Fibroblast of lung (primary cell): ENCODE data around the gene ANAPC2.

Source experiments
- EZH2 ChIP-seq: IDR thresholded peaks from 2 replicates; pipeline ENCODE4 v1.5.1; 2012; ENCODE audit warnings: low read length, control low read depth, mild to moderate bottlenecking; ENCODE audit errors: missing control alignments
- TF ChIP-seq, protein P1 (sequence below), 2 donors: IDR thresholded peaks in 1 of 2; conservative IDR thresholded peaks in 1 of 2; 1 replicate in 1 of 2; 2 replicates in 1 of 2; pipeline ENCODE4 v1.5.1; 2011 to 2012; ENCODE audit warnings: low read length in 2 of 2, control low read depth in 1 of 2, inconsistent platforms in 1 of 2, low read depth in 1 of 2, mild to moderate bottlenecking in 1 of 2

DNA sequence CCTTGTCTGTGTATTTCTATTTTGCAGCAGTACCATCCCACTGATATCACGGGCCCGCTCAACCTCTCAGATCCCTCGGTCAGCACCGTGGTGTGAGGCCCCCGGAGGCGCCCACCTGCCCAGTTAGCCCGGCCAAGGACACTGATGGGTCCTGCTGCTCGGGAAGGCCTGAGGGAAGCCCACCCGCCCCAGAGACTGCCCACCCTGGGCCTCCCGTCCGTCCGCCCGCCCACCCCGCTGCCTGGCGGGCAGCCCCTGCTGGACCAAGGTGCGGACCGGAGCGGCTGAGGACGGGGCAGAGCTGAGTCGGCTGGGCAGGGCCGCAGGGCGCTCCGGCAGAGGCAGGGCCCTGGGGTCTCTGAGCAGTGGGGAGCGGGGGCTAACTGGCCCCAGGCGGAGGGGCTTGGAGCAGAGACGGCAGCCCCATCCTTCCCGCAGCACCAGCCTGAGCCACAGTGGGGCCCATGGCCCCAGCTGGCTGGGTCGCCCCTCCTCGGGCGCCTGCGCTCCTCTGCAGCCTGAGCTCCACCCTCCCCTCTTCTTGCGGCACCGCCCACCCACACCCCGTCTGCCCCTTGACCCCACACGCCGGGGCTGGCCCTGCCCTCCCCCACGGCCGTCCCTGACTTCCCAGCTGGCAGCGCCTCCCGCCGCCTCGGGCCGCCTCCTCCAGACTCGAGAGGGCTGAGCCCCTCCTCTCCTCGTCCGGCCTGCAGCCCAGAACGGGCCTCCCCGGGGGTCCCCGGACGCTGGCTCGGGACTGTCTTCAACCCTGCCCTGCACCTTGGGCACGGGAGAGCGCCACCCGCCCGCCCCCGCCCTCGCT, 20.4 kb downstream of the ANAPC2 start:
- TF ChIP-seq, protein P1, sequence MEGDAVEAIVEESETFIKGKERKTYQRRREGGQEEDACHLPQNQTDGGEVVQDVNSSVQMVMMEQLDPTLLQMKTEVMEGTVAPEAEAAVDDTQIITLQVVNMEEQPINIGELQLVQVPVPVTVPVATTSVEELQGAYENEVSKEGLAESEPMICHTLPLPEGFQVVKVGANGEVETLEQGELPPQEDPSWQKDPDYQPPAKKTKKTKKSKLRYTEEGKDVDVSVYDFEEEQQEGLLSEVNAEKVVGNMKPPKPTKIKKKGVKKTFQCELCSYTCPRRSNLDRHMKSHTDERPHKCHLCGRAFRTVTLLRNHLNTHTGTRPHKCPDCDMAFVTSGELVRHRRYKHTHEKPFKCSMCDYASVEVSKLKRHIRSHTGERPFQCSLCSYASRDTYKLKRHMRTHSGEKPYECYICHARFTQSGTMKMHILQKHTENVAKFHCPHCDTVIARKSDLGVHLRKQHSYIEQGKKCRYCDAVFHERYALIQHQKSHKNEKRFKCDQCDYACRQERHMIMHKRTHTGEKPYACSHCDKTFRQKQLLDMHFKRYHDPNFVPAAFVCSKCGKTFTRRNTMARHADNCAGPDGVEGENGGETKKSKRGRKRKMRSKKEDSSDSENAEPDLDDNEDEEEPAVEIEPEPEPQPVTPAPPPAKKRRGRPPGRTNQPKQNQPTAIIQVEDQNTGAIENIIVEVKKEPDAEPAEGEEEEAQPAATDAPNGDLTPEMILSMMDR (conservative IDR thresholded peaks at IDR 0.05 in 1 of 2, IDR thresholded peaks at IDR 0.05 in 1 of 2; ENCODE audit: low read depth in 1 of 2, low read length in 2 of 2), result no peak
- TF ChIP-seq EZH2, result peak; percentile 81
